ENCODE data around the gene PTPRK. TPM values are rescaled to one million over a fixed set of nuclear protein-coding genes. Genes with fewer than 3 reads are reported as not detected.

The PTPRK gene
- total RNA-seq, 2 donors from 2014 or later = 33.7 to 36.0 TPM

DNA sequence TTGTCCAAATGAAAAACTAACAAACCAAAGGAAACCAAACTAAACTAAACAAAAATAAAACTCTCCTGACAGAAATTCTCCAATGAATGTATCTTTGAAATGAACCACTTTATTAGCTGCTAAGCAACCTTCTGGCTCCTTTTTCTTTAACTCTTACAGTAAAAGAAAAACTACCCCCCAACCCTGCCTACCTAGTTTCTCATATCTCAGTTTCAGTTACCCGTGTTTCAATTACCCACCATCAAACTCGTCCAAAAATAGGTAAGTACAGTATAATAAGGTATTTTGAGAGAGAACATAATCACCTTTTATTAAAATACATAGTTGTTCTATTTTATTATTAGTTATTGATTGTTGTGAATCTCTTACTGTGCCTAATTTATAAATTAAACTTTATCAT, 442.1 kb downstream of the PTPRK start:
- no peaks in the 10 kb centered on the region for H3K36me3 ChIP-seq
- DNase-seq (ENCODE audit: low spot score) (no peak), ATAC-seq (ENCODE audit: insufficient number of reproducible peaks, low FRiP score, low read depth) (no peak)
- no peak overlapping the region for H3K4me3 ChIP-seq
- no peaks in the 10 kb centered on the region for H3K27me3 ChIP-seq (replicated peaks; ENCODE audit: insufficient read depth)
- no peaks in the 10 kb centered on the region for H3K9me3 ChIP-seq
- no peaks in the 10 kb centered on the region for H3K4me1 ChIP-seq (ENCODE audit: control insufficient read depth in 1 of 2, low read depth in 2 of 2)
- TF ChIP-seq, protein P1, sequence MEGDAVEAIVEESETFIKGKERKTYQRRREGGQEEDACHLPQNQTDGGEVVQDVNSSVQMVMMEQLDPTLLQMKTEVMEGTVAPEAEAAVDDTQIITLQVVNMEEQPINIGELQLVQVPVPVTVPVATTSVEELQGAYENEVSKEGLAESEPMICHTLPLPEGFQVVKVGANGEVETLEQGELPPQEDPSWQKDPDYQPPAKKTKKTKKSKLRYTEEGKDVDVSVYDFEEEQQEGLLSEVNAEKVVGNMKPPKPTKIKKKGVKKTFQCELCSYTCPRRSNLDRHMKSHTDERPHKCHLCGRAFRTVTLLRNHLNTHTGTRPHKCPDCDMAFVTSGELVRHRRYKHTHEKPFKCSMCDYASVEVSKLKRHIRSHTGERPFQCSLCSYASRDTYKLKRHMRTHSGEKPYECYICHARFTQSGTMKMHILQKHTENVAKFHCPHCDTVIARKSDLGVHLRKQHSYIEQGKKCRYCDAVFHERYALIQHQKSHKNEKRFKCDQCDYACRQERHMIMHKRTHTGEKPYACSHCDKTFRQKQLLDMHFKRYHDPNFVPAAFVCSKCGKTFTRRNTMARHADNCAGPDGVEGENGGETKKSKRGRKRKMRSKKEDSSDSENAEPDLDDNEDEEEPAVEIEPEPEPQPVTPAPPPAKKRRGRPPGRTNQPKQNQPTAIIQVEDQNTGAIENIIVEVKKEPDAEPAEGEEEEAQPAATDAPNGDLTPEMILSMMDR (IDR thresholded peaks at IDR 0.05) = no peak
- no peak overlapping the region for H3K27ac ChIP-seq

DNA sequence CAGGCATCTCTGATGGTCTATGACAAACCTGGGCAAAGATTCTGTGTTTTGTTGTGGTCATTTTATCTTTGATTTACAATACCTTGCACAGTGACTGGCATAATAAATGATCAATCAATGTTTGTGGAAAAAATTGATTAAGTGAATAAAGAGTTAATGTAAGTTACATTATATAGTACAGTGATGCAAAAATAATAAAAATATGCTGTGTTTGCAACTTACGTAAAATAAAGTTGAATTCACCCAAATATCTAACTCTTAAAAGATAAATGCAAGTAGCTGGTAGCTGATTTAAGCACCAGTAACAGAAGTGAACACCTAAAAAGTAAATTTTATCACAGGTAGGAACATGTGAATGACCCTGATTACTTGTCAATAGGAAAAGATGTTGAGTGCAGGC, 443.6 kb downstream of the PTPRK start:
- no peaks in the 10 kb centered on the region for H3K36me3 ChIP-seq
- no peaks in the 10 kb centered on the region for H3K9me3 ChIP-seq
- H3K27me3 ChIP-seq (replicated peaks; ENCODE audit: insufficient read depth) = no peaks in the 10 kb centered on the region
- DNase-seq (ENCODE audit: low spot score) = no peak
- TF ChIP-seq, protein P1 (IDR thresholded peaks at IDR 0.05) = no peak
- no peak overlapping the region for H3K27ac ChIP-seq
- H3K4me1 ChIP-seq (ENCODE audit: control insufficient read depth in 1 of 2, low read depth in 2 of 2) = no peaks in the 10 kb centered on the region
- no peak overlapping the region for H3K4me3 ChIP-seq
- ATAC-seq (ENCODE audit: insufficient number of reproducible peaks, low FRiP score, low read depth) = no peak

DNA sequence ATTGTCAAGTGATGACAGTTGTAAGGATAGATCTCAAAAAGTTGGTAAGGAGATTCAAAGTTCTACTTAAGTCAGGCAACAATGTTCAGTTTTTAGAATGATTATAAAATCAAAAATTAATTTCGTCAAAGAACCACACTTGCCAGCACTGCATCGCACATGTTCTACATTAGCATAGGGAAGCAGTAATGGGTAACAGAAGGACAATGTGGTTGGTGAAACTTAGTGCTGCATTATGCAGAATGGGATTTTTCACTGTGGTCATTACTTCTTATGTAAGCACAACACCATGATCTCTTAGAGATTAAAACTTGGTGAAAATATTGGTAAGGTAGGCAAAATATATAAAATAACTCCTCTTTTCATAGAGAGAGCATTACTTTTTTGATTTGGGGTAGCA, 445.8 kb downstream of the PTPRK start:
- DNase-seq (ENCODE audit: low spot score) = no peak
- ATAC-seq (ENCODE audit: insufficient number of reproducible peaks, low FRiP score, low read depth) = no peak
- no peak overlapping the region for H3K27ac ChIP-seq
- H3K4me3 ChIP-seq = no peak overlapping the region
- H3K4me1 ChIP-seq (ENCODE audit: control insufficient read depth in 1 of 2, low read depth in 2 of 2) = no peaks in the 10 kb centered on the region
- H3K36me3 ChIP-seq = no peaks in the 10 kb centered on the region
- no peaks in the 10 kb centered on the region for H3K27me3 ChIP-seq (replicated peaks; ENCODE audit: insufficient read depth)
- TF ChIP-seq, protein P1 (IDR thresholded peaks at IDR 0.05) = no peak
- no peaks in the 10 kb centered on the region for H3K9me3 ChIP-seq

DNA sequence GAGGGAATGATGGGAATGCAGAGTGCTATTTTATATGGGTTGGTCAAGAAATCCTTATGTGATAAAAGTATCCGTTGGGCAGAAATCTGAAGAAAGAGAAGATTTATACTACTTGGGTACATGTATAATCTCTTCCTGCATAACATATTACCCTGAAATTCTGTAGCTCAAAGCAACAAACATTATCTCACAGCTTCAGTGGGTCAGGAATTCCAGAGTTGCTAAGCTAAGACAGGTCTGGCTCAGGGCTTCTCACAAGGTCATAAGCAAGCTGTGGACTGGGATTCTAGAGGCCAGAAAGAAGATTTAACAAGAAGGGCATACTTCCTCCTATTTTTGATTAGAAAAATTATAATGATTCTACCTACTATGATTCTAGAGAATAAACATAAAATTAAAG, 447.0 kb downstream of the PTPRK start:
- Histone ChIP-seq H3K9me3 (no peaks in the 10 kb centered on the region), H3K27me3 (replicated peaks; ENCODE audit: insufficient read depth) (no peaks in the 10 kb centered on the region), H3K4me1 (ENCODE audit: control insufficient read depth in 1 of 2, low read depth in 2 of 2) (no peaks in the 10 kb centered on the region), H3K4me3 (no peak overlapping the region), H3K36me3 (no peaks in the 10 kb centered on the region), H3K27ac (no peak overlapping the region)
- TF ChIP-seq, protein P1 (IDR thresholded peaks at IDR 0.05) = no peak
- DNase-seq (ENCODE audit: low spot score) = no peak
- ATAC-seq (ENCODE audit: insufficient number of reproducible peaks, low FRiP score, low read depth) = no peak

DNA sequence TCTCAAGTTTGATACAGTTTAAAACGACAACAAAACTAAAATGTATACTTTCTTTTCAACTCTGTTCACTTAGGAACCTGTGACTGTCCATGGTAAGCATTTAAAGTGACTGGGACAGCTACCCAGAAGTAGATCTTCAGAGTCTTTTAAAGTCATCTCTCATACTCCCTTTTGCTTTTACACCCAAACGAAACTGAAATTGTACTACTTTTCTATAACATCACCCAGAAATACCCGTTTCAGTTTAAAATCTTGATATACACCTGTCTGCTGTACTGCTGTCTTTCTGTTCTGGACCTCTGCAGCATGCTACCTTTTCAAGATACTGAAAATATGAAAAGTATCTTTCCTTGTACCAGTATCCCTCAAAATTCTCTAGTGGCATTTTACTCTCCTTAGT, 449.2 kb downstream of the PTPRK start:
- ATAC-seq (ENCODE audit: insufficient number of reproducible peaks, low FRiP score, low read depth) (no peak), DNase-seq (ENCODE audit: low spot score) (no peak)
- Histone ChIP-seq H3K27me3 (replicated peaks; ENCODE audit: insufficient read depth) (no peaks in the 10 kb centered on the region), H3K27ac (no peak overlapping the region), H3K9me3 (no peaks in the 10 kb centered on the region), H3K4me1 (ENCODE audit: control insufficient read depth in 1 of 2, low read depth in 2 of 2) (no peaks in the 10 kb centered on the region), H3K4me3 (no peak overlapping the region), H3K36me3 (peaks cover 4% of the 10 kb centered on the region)
- TF ChIP-seq, protein P1 (IDR thresholded peaks at IDR 0.05) = no peak

Measured in thoracic aorta (tissue), 2 donors.